ENCODE data around the gene CCPG1. TPM values are rescaled to one million over a fixed set of nuclear protein-coding genes. Genes with fewer than 3 reads are reported as not detected.

CCPG1 gene
- total and polyA plus RNA-seq, 2 of the 13 experiments (the other 11 are each of a cell fraction or from before 2014, with no cell fraction given) = 16.1 to 19.5 TPM

GRCh38 chr15:55379095-55379494, 29.1 kb downstream of the CCPG1 start:
- H3K4me3 ChIP-seq (replicated peaks in 1 of 3; ENCODE audit: insufficient read depth in 1 of 3, low read depth in 2 of 3, low read length in 3 of 3) = no peak overlapping the region
- no peak for FAIRE-seq
- TF ChIP-seq PLSCR1 (CRISPR knock-in tag; IDR thresholded peaks at IDR 0.05; ENCODE audit: borderline replicate concordance) (no peak), PRDM15 (CRISPR knock-in tag; IDR thresholded peaks at IDR 0.05) (no peak), ZFP91 (CRISPR knock-in tag; IDR thresholded peaks at IDR 0.05; ENCODE audit: borderline replicate concordance) (no peak), ZNF883 (CRISPR knock-in tag; IDR thresholded peaks at IDR 0.05; ENCODE audit: not compliant biosample characterization) (no peak)
- POLR2A ChIA-PET = no interaction called here
- no peak overlapping the region for H3K27ac ChIP-seq (ENCODE audit: extremely low read length, insufficient read depth, low read length)
- CTCF ChIA-PET (ENCODE audit: low intra/inter-chr PET ratio, low total read pairs) = no interaction called here
- WGBS (ENCODE audit: low lambda C conversion rate) = 93% methylated on average over 5 of the region's 5 CpGs
- H3K27me3 ChIP-seq (ENCODE audit: control insufficient read depth in 1 of 2, insufficient read depth in 2 of 2, low read length in 2 of 2) = no peaks in the 10 kb centered on the region
- intact Hi-C loops (cut with micrococcal nuclease; ENCODE audit: unreplicated experiment) = no loop called here
- no peak overlapping the region for H2AFZ ChIP-seq (ENCODE audit: low read length)
- no peak for ATAC-seq
- H3K36me3 ChIP-seq (replicated peaks in 1 of 2; ENCODE audit: control insufficient read depth in 1 of 2, insufficient read depth in 2 of 2, low read length in 2 of 2) = peaks cover 0 to 13% of the 10 kb centered on the region in 2 experiments; a peak in 3 of 5 replicates
- no peak overlapping the region for H3K4me2 ChIP-seq (ENCODE audit: low read depth, low read length)
- no TSS peak for BruUV-seq (replicated peaks)
- H3K9ac ChIP-seq (ENCODE audit: insufficient read depth, low read depth, low read length) = no peak overlapping the region
- DNase-seq (ENCODE audit: low spot score) = no peak
- no peaks in the 10 kb centered on the region for H4K20me1 ChIP-seq (ENCODE audit: insufficient read depth, low read length)
- no peaks in the 10 kb centered on the region for H3K4me1 ChIP-seq (ENCODE audit: insufficient read depth, low read length)
- H3K79me2 ChIP-seq (ENCODE audit: insufficient read depth, low read length) = no peaks in the 10 kb centered on the region
- in situ Hi-C loops (cut with HindIII; ENCODE audit: extremely low pct_ligation_motif_present, low pct_unique_long_range_greater_than_20kb) = no loop called here
- no peaks in the 10 kb centered on the region for H3K9me3 ChIP-seq (ENCODE audit: low read length)

All from HepG2 (cell line).